DOHH2 (cell line): ENCODE data around the gene NSD2.
A peak's percentile ranks its signal among the peaks of the same experiment; 100 is the strongest.

Experiments used
- EZH2phosphoT487 ChIP-seq: fragments of 200-600 bp; sonication (generic); IDR thresholded peaks from 2 replicates; pipeline ENCODE4 v1.6.1; 2017; ENCODE audit warnings: borderline replicate concordance, mild to moderate bottlenecking, antibody characterized with exemption, low read length, moderate library complexity, mixed read lengths
- TF ChIP-seq, protein P1 (sequence below): fragments of 200-600 bp; sonication (generic); IDR thresholded peaks from one replicate; pipeline ENCODE4 v1.5.1; 2014; ENCODE audit warnings: antibody characterized with exemption, mild to moderate bottlenecking, low read depth, low read length; ENCODE audit not compliant: poor library complexity, severe bottlenecking

DNA sequence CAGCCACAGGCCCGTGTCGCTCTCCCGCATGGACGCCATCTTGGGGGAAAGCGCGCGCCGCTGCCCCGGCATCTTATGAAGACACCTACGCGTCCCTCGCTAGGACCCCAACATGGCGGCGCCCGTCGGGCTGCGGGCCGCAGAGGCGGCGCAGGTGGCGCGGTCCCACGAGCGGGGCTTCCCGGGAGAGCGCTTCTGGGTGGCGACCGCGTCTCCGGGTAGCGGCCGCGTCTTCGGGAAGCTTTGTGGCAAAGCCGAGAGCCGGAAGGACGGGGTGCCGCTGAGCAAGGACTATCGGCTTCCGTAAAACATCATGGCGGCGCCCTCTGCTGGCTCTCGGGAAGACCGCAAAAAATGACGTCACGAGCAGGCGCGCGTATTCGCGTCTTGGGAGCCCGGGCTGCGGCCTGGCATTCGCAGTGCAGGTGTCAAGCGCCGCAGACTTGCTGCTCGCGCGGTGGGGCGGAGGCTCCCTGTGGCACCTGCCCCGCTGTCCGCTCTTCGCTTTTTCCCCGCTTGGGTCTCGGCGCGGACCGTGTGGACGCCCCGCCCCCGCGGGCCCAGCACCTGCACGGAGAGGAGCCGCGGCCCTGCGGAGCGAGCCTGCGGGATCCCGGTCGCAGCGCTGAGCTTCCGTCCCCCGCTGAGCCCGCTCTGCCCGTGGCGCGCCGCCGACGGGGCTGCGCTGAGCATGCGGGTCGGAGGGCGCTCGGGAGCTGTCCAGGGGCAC is 137.9 kb downstream of the NSD2 start, which contains the start of gene NELFA:
- TF ChIP-seq, protein P1, sequence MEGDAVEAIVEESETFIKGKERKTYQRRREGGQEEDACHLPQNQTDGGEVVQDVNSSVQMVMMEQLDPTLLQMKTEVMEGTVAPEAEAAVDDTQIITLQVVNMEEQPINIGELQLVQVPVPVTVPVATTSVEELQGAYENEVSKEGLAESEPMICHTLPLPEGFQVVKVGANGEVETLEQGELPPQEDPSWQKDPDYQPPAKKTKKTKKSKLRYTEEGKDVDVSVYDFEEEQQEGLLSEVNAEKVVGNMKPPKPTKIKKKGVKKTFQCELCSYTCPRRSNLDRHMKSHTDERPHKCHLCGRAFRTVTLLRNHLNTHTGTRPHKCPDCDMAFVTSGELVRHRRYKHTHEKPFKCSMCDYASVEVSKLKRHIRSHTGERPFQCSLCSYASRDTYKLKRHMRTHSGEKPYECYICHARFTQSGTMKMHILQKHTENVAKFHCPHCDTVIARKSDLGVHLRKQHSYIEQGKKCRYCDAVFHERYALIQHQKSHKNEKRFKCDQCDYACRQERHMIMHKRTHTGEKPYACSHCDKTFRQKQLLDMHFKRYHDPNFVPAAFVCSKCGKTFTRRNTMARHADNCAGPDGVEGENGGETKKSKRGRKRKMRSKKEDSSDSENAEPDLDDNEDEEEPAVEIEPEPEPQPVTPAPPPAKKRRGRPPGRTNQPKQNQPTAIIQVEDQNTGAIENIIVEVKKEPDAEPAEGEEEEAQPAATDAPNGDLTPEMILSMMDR, result peak; percentile 28
- TF ChIP-seq EZH2phosphoT487, result no peak
